Esophagus muscularis mucosa (tissue), 4 donors: Measurements from ENCODE around the gene KLK2. TPM values are rescaled to one million over a fixed set of nuclear protein-coding genes. Genes with fewer than 3 reads are reported as not detected.

Source experiments
- DNase-seq: peaks from one replicate; pipeline ENCODE4 v3.0.0-alpha.2; 2017; ENCODE audit errors: extremely low spot score
- H3K27ac ChIP-seq, 4 donors: fragments of 200-600 bp; sonication (generic); replicated peaks in 1 of 4; 1 replicate in 3 of 4; 2 replicates in 1 of 4; pipeline ENCODE4 v1.5.1; 2016 to 2019; ENCODE audit warnings: mild to moderate bottlenecking in 1 of 4
- H3K27me3 ChIP-seq, 4 donors: fragments of 200-600 bp; sonication (generic); one replicate each; pipeline versions ENCODE4 v1.5.1 to v1.6.0; 2016 to 2019
- H3K36me3 ChIP-seq, 4 donors: fragments of 200-600 bp; sonication (generic); one replicate each; pipeline ENCODE4 v1.5.1; 2016 to 2019
- H3K4me1 ChIP-seq, 4 donors: fragments of 200-600 bp; sonication (generic); one replicate each; pipeline ENCODE4 v1.5.1; 2016 to 2019
- H3K4me3 ChIP-seq, 4 donors: fragments of 200-600 bp; sonication (generic); 1 replicate in 2 of 4; 2 replicates in 2 of 4; pipeline ENCODE4 v1.5.1; 2016 to 2019; ENCODE audit warnings: mild to moderate bottlenecking in 4 of 4, moderate library complexity in 1 of 4
- H3K9me3 ChIP-seq, 4 donors: fragments of 200-600 bp; sonication (generic); 1 replicate in 3 of 4; 2 replicates in 1 of 4; pipeline ENCODE4 v1.5.1; 2016 to 2019
- EP300 ChIP-seq: sonication (generic); formaldehyde crosslinking; IDR thresholded peaks from one replicate; pipeline ENCODE4 v1.6.1; 2017; ENCODE audit warnings: antibody characterized with exemption
- POLR2A ChIP-seq: fragments of 450-650 bp; IDR thresholded peaks from one replicate; pipeline ENCODE4 v1.6.1; 2017; ENCODE audit warnings: antibody characterized with exemption, moderate library complexity, mild to moderate bottlenecking, low read depth
- POLR2AphosphoS5 ChIP-seq, 2 donors: sonication (generic); formaldehyde crosslinking; IDR thresholded peaks; one replicate each; pipeline ENCODE4 v1.6.1; 2017; ENCODE audit warnings: antibody characterized with exemption in 2 of 2
- WGBS: methylation state at CpG from one replicate; pipeline ENCODE4 v1.1.5; 2018; 5-methylcytosine and 5-hydroxymethylcytosine counted together
- intact Hi-C: fragments of 100-400 bp; cut with DNase I; formaldehyde crosslinking; loops from one replicate; pipeline ENCODE4 v1.15.1; 2023
- total RNA-seq, 4 donors: library from RNA; depleted of rRNA; stranded (reverse); fragments of >200 nt; gene quantifications; one replicate each; pipeline versions ENCODE4 v1.1.0 to v1.2.1, GENCODE V29; 2016
- TF ChIP-seq, protein P1 (sequence below), 3 experiments: fragments of 200-600 bp in 2 of 3; fragments of 450-650 bp in 1 of 3; sonication (generic) in 2 of 3; IDR thresholded peaks; one replicate each; pipeline ENCODE4 v1.5.1; 2017 to 2019; ENCODE audit warnings: antibody characterized with exemption in 3 of 3, mild to moderate bottlenecking in 2 of 3, moderate library complexity in 1 of 3

Gene KLK2
- total RNA-seq, 4 donors from 2014 or later = not detected

GRCh38 chr19:50924586-50924985 is 51.3 kb downstream of the KLK2 start:
- no peak overlapping the region for H3K4me3 ChIP-seq
- 39% methylated on average over 6 of the region's 6 CpGs for WGBS
- H3K9me3 ChIP-seq = no peaks in the 10 kb centered on the region
- H3K27ac ChIP-seq = no peak overlapping the region
- intact Hi-C loops = no loop called here
- H3K36me3 ChIP-seq = no peaks in the 10 kb centered on the region
- no peak for DNase-seq
- TF ChIP-seq POLR2AphosphoS5 (IDR thresholded peaks at IDR 0.05) (no peak), POLR2A (no peak), EP300 (no peak)
- TF ChIP-seq, protein P1, sequence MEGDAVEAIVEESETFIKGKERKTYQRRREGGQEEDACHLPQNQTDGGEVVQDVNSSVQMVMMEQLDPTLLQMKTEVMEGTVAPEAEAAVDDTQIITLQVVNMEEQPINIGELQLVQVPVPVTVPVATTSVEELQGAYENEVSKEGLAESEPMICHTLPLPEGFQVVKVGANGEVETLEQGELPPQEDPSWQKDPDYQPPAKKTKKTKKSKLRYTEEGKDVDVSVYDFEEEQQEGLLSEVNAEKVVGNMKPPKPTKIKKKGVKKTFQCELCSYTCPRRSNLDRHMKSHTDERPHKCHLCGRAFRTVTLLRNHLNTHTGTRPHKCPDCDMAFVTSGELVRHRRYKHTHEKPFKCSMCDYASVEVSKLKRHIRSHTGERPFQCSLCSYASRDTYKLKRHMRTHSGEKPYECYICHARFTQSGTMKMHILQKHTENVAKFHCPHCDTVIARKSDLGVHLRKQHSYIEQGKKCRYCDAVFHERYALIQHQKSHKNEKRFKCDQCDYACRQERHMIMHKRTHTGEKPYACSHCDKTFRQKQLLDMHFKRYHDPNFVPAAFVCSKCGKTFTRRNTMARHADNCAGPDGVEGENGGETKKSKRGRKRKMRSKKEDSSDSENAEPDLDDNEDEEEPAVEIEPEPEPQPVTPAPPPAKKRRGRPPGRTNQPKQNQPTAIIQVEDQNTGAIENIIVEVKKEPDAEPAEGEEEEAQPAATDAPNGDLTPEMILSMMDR (IDR thresholded peaks at IDR 0.05) = no peak
- H3K4me1 ChIP-seq = peaks cover 0 to 7% (median 2%) of the 10 kb centered on the region in 4 donors
- peaks cover 0 to 89% (median 5%) of the 10 kb centered on the region in 4 donors for H3K27me3 ChIP-seq

- Histone ChIP-seq H3K27me3 (peaks cover 0 to 89% (median 5%) of the 10 kb centered on the region in 4 donors), H3K9me3 (no peaks in the 10 kb centered on the region), H3K36me3 (no peaks in the 10 kb centered on the region), H3K27ac (no peak overlapping the region), H3K4me1 (peaks cover 0 to 7% (median 2%) of the 10 kb centered on the region in 4 donors), H3K4me3 (no peak overlapping the region)
- 82% methylated on average over 2 of the region's 2 CpGs for WGBS
- no peak for DNase-seq
- TF ChIP-seq EP300 (no peak), POLR2A (no peak), POLR2AphosphoS5 (IDR thresholded peaks at IDR 0.05) (no peak)
- TF ChIP-seq, protein P1 (IDR thresholded peaks at IDR 0.05) = no peak
- intact Hi-C loops = no loop called here
Measured at GRCh38 chr19:50925734-50926133, 52.5 kb downstream of the KLK2 start.

GRCh38 chr19:50926144-50926543 is 52.9 kb downstream of the KLK2 start:
- intact Hi-C loops = no loop called here
- H3K4me3 ChIP-seq = no peak overlapping the region
- TF ChIP-seq, protein P1 (IDR thresholded peaks at IDR 0.05) = no peak
- TF ChIP-seq POLR2A = no peak
- TF ChIP-seq EP300 = no peak
- no peak for TF ChIP-seq POLR2AphosphoS5 (IDR thresholded peaks at IDR 0.05)
- no peaks in the 10 kb centered on the region for H3K36me3 ChIP-seq
- no peak for DNase-seq
- H3K27ac ChIP-seq = no peak overlapping the region
- peaks cover 0 to 90% (median 5%) of the 10 kb centered on the region in 4 donors for H3K27me3 ChIP-seq
- WGBS = 73% methylated on average over 11 of the region's 11 CpGs
- no peaks in the 10 kb centered on the region for H3K9me3 ChIP-seq
- H3K4me1 ChIP-seq = peaks cover 0 to 7% (median 2%) of the 10 kb centered on the region in 4 donors

- TF ChIP-seq POLR2AphosphoS5 (IDR thresholded peaks at IDR 0.05) (no peak), POLR2A (no peak), EP300 (no peak)
- TF ChIP-seq, protein P1 (IDR thresholded peaks at IDR 0.05) = no peak
- intact Hi-C loops = no loop called here
- H3K4me3 ChIP-seq = no peak overlapping the region
- H3K27ac ChIP-seq = no peak overlapping the region
- DNase-seq = no peak
- peaks cover 0 to 82% (median 0%) of the 10 kb centered on the region in 4 donors for H3K27me3 ChIP-seq
- no peaks in the 10 kb centered on the region for H3K36me3 ChIP-seq
- no peaks in the 10 kb centered on the region for H3K9me3 ChIP-seq
- WGBS = 78% methylated on average over 5 of the region's 5 CpGs
- no peaks in the 10 kb centered on the region for H3K4me1 ChIP-seq
Measured at GRCh38 chr19:50928831-50929230, 55.6 kb downstream of the KLK2 start.

Other genes with a start within 250 kb of the KLK2 start
- gene SYT3, start 233.6 kb upstream of the KLK2 start, total RNA-seq = 1 to 10 TPM in 1 of 4 donors, under 1 TPM in 2, not detected in 1; 0.17 to 1.2 (median 0.71) TPM
- 1 to 10 TPM in 1 of 4 donors, not detected in 3; 1.1 TPM for gene C19orf81, start 224.0 kb upstream of the KLK2 start, total RNA-seq
- under 1 TPM in 3 of 4 donors, not detected in 1; 0.11 to 0.42 (median 0.39) TPM for gene SHANK1, start 153.6 kb upstream of the KLK2 start, total RNA-seq
- gene CLEC11A, start 150.1 kb upstream of the KLK2 start, total RNA-seq = 10 to 100 TPM in 3 of 4 donors, 1 to 10 TPM in 1; 8.3 to 15.4 (median 11.1) TPM
- gene GPR32, start 103.0 kb upstream of the KLK2 start, total RNA-seq = not detected
- gene ACP4, start 83.0 kb upstream of the KLK2 start, total RNA-seq = not detected
- not detected for gene KLK1, start 49.7 kb upstream of the KLK2 start, total RNA-seq
- gene KLK15, start 39.9 kb upstream of the KLK2 start, total RNA-seq = not detected
- not detected for gene KLK3, start 18.5 kb upstream of the KLK2 start, total RNA-seq
- not detected for gene KLK4, start 38.0 kb downstream of the KLK2 start, total RNA-seq
- gene KLK5, start 79.6 kb downstream of the KLK2 start, total RNA-seq = not detected
- gene KLK6, start 96.2 kb downstream of the KLK2 start, total RNA-seq = not detected
- under 1 TPM in 2 of 4 donors, not detected in 2; 0.32 to 0.33 TPM for gene KLK7, start 110.5 kb downstream of the KLK2 start, total RNA-seq
- gene KLK8, start 128.2 kb downstream of the KLK2 start, total RNA-seq = not detected
- not detected for gene KLK10, start 146.3 kb downstream of the KLK2 start, total RNA-seq
- not detected for gene KLK11, start 153.2 kb downstream of the KLK2 start, total RNA-seq
- not detected for gene KLK12, start 161.6 kb downstream of the KLK2 start, total RNA-seq
- not detected for gene KLK13, start 191.7 kb downstream of the KLK2 start, total RNA-seq
- gene KLK14, start 209.4 kb downstream of the KLK2 start, total RNA-seq = under 1 TPM in 1 of 4 donors, not detected in 3; 0.52 TPM
- 10 to 100 TPM in 3 of 4 donors, 1 to 10 TPM in 1; 7.1 to 18.9 (median 13.7) TPM for gene CTU1, start 235.0 kb downstream of the KLK2 start, total RNA-seq